Ishikawa (cell line): ENCODE results near the gene ABCA8.

Experiments
- CEBPB ChIP-seq: IDR thresholded peaks from 2 replicates; pipeline ENCODE4 v1.6.1; 2012
- CREB1 ChIP-seq: IDR thresholded peaks from 2 replicates; pipeline ENCODE4 v1.6.1; 2012; ENCODE audit warnings: low read depth
- EGR1 ChIP-seq: IDR thresholded peaks from 2 replicates; pipeline ENCODE4 v1.6.1; 2012
- EP300 ChIP-seq: IDR thresholded peaks from 2 replicates; pipeline ENCODE4 v1.6.1; 2012; ENCODE audit warnings: borderline replicate concordance
- FOXM1 ChIP-seq: IDR thresholded peaks from 2 replicates; pipeline ENCODE4 v1.6.1; 2012; ENCODE audit warnings: low read depth, borderline replicate concordance
- NFIC ChIP-seq: IDR thresholded peaks from 2 replicates; pipeline ENCODE4 v1.6.1; 2012
- RAD21 ChIP-seq: IDR thresholded peaks from 2 replicates; pipeline ENCODE4 v1.6.1; 2012; ENCODE audit warnings: low read depth
- REST ChIP-seq: IDR thresholded peaks from 2 replicates; pipeline ENCODE4 v1.6.1; 2012; ENCODE audit warnings: low read depth, mild to moderate bottlenecking
- TAF1 ChIP-seq: IDR thresholded peaks from 2 replicates; pipeline ENCODE4 v1.6.1; 2012; ENCODE audit warnings: low read depth, mild to moderate bottlenecking
- TCF12 ChIP-seq: IDR thresholded peaks from 2 replicates; pipeline ENCODE4 v1.6.1; 2012; ENCODE audit warnings: low read depth
- TEAD4 ChIP-seq: IDR thresholded peaks from 2 replicates; pipeline ENCODE4 v1.6.1; 2012
- YY1 ChIP-seq: IDR thresholded peaks from 2 replicates; pipeline ENCODE4 v1.6.1; 2012; ENCODE audit warnings: low read depth
- ZBTB7A ChIP-seq: IDR thresholded peaks from 2 replicates; pipeline ENCODE4 v1.6.1; 2012; ENCODE audit warnings: low read depth
- TF ChIP-seq, protein P1 (sequence below): IDR thresholded peaks from 2 replicates; pipeline ENCODE4 v1.6.1; 2012
- TF ChIP-seq, protein P2 (sequence below): IDR thresholded peaks from 2 replicates; pipeline ENCODE4 v1.6.1; 2012

The ABCA8 gene

DNA sequence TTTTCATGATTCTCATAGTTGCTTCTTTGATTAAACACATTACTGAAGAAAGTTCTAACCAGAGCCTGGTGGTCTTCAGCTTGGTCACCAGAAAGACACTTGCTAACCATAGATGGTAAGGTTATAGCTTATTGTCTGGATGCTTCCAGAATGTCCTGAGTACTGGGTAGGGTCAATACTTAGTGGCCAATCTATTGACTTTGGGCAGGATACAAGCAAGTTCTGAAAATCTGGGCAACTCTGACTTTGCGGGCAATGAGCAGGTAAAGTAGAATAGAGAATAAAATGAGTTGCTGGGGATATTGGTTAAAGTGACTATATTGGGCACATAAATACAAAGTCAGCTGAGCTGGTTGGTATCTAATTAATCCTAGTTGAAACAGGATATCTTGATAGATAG, 63.0 kb downstream of the ABCA8 start:
- TF ChIP-seq REST (no peak), RAD21 (no peak), YY1 (no peak), TCF12 (no peak), CREB1 (no peak), EP300 (no peak), TEAD4 (no peak), ZBTB7A (no peak)
- TF ChIP-seq, protein P1, sequence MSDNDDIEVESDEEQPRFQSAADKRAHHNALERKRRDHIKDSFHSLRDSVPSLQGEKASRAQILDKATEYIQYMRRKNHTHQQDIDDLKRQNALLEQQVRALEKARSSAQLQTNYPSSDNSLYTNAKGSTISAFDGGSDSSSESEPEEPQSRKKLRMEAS, result no peak
- TF ChIP-seq, protein P2, sequence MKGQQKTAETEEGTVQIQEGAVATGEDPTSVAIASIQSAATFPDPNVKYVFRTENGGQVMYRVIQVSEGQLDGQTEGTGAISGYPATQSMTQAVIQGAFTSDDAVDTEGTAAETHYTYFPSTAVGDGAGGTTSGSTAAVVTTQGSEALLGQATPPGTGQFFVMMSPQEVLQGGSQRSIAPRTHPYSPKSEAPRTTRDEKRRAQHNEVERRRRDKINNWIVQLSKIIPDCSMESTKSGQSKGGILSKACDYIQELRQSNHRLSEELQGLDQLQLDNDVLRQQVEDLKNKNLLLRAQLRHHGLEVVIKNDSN, result no peak

DNA sequence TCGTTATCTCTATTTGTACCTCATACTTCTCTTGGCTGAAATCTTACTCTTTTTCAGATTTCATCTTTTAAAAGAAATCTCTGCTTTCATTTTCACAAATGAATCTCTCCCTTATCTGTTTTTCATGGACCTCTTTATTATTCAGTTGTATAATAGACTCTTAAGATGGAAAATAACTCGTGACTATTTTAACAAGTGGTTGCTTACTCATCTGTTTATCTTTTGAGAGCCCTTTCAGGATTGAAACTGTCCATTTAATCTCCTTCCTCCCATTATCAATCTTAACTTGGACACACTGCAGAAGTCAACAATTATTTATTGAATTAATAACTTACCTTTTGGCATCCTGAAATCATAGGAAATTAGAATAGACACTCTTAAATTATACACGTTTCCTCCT, 68.8 kb downstream of the ABCA8 start:
- TF ChIP-seq CREB1 (no peak), EGR1 (no peak), TEAD4 (no peak), EP300 (no peak), NFIC (no peak), ZBTB7A (no peak), CEBPB (no peak), REST (no peak)
- TF ChIP-seq, protein P2, result no peak
- TF ChIP-seq, protein P1, result no peak

DNA sequence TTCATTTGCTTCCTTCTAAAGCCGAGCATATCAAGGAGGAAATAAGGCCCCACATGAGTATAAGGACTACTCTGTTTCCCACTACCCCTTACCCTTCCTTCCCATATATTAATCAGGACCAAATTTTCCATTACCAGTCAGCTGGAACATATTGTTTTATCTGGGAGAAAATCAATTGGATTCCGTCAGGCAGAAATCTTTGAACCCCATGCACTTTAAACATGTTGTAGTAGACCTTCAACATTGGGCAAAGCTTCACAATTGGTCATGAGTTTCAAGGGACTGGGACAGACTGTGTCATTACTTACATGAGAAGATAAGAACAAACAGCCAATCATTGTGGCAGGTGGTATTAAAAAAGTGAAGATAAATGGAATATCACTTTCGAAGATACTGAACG, 70.3 kb downstream of the ABCA8 start:
- TF ChIP-seq, protein P2, result no peak
- TF ChIP-seq ZBTB7A (no peak), TCF12 (no peak), CEBPB (no peak), EP300 (no peak), RAD21 (no peak), EGR1 (no peak), TEAD4 (no peak), NFIC (no peak), REST (no peak)
- TF ChIP-seq, protein P1, result no peak

DNA sequence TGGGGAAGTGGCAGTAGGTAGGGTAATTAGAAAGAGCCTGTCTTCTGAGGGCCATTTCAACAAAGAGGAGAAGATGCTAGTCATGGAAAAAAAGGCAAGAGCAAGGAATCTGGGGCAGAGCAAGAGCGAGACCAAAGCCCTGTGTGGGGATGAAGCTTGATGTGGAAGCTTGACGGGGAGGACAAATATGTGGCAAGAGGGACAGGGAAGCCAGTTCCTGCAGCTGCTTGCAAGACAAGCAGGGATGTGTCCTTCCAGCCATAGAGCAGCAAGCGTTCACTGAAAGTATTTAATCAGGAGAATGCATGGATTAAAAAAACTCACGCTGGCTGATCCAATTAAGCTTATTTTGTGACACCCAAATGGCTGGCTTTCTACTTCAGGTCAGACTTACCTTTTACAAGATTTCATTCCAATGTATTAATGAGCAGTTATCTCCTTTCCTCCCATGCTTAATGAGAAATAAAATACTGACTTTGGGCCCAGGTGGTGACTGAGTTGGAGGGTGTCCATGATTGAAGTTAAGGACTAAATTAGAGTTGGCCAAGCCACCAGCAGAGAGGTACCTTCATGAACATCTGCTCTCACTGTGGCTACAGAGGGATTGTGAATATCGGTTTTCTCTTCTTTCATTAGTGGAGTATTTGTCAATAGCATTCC, 76.8 kb downstream of the ABCA8 start:
- no peak for TF ChIP-seq RAD21
- TF ChIP-seq NFIC, result no peak
- TF ChIP-seq TCF12, result no peak
- no peak for TF ChIP-seq CREB1
- TF ChIP-seq TEAD4, result no peak
- no peak for TF ChIP-seq FOXM1
- TF ChIP-seq EP300, result no peak
- TF ChIP-seq, protein P2, result no peak
- TF ChIP-seq CEBPB, result no peak
- TF ChIP-seq YY1, result no peak
- no peak for TF ChIP-seq TAF1
